ENCODE measurements around the gene CDH5. TPM values are rescaled to one million over a fixed set of nuclear protein-coding genes. Genes with fewer than 3 reads are reported as not detected.

The CDH5 gene
- total and polyA plus RNA-seq, 2 experiments from 2014 or later: not detected

DNA sequence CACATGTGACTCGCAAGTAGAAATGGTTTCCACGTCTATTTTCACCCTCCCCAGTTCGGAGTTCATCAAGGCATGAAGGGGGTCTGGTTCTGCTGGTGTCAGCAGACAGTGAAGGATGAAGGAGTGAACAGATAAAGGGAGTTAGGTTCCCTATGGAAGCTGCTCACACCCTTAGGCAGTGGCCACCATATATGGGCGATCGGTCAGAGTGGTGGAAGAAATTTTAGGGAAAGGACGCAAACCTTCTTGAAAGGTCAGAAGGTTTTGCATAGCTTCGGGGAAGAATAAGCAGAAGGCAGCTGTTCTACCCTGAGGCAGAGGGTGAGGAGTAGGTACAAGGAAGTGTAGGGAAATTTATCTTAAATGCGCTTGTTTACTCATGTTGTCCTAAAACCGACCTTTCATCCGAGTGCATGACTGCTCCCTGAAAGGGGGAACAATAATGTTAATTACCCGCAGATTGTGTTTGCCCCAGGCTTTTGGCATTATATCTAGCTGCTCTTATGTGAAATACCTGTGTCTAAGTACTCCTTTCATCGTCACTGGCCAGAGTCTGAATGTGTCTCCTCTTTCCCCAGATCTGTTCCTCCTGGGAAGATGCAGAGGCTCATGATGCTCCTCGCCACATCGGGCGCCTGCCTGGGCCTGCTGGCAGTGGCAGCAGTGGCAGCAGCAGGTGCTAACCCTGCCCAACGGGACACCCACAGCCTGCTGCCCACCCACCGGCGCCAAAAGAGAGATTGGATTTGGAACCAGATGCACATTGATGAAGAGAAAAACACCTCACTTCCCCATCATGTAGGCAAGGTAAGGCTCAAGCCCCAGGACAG, 12.5 kb downstream of the CDH5 start:
- no peaks in the 10 kb centered on the region for H3K9me3 ChIP-seq (ENCODE audit: low read depth)
- H3K9ac ChIP-seq: no peak overlapping the region
- no peak for DNase-seq
- H4K20me1 ChIP-seq (ENCODE audit: insufficient read depth): no peaks in the 10 kb centered on the region
- H3K9me2 ChIP-seq (ENCODE audit: insufficient read depth): no peaks in the 10 kb centered on the region
- no peak overlapping the region for H3K4me2 ChIP-seq (ENCODE audit: unreplicated experiment)
- H3K27me3 ChIP-seq (replicated peaks; ENCODE audit: insufficient read depth): peaks cover 13% of the 10 kb centered on the region; the same call in 1 of the 2 replicates
- no peaks in the 10 kb centered on the region for H3K79me2 ChIP-seq (ENCODE audit: insufficient read depth)
- H3K36me3 ChIP-seq (ENCODE audit: low read depth): no peaks in the 10 kb centered on the region
- 79 to 83% methylated on average over 18 of the region's 18 CpGs for WGBS, 2 experiments (ENCODE audit: low coverage in 1 of 2, low lambda C conversion rate in 2 of 2, missing lambda C conversion rate in 2 of 2)
- H2AFZ ChIP-seq: no peak overlapping the region
- H3K4me1 ChIP-seq (ENCODE audit: insufficient read depth): peaks cover 10% of the 10 kb centered on the region; the same call in 1 of the 2 replicates
- H3K4me3 ChIP-seq: no peak overlapping the region
- in situ Hi-C loops (cut with MboI): no loop called here
- TF ChIP-seq EZH2phosphoT487 (IDR thresholded peaks at IDR 0.05; ENCODE audit: insufficient read depth, low read depth) (no peak), EZH2 (IDR thresholded peaks at IDR 0.05; ENCODE audit: insufficient read depth, poor library complexity, severe bottlenecking) (no peak)
- no peak overlapping the region for H3K27ac ChIP-seq
- H3F3A ChIP-seq (ENCODE audit: insufficient read depth): no peaks in the 10 kb centered on the region

DNA sequence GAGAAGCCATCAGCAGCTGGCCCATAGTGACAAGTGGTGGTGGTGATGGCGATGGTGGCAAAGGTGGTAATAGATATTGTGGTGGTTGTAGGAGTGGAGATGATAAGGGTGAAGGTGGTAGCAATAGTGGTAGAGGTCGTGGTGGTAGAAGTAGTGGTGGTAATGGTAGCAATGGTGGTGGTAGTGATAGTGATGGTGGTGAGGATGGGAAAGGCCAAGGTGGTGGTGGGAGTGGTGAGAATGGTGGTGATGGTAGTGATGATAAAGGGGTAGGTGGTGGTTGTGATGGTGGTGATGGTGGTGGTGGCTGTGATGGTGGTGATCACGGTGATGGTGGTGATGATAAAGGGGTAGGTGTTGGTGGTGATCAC, 13.1 kb downstream of the CDH5 start:
- Histone ChIP-seq H3K9me2 (ENCODE audit: insufficient read depth) (no peaks in the 10 kb centered on the region), H3F3A (ENCODE audit: insufficient read depth) (no peaks in the 10 kb centered on the region), H3K4me3 (no peak overlapping the region), H3K4me2 (ENCODE audit: unreplicated experiment) (no peak overlapping the region), H3K27ac (no peak overlapping the region), H4K20me1 (ENCODE audit: insufficient read depth) (no peaks in the 10 kb centered on the region), H3K36me3 (ENCODE audit: low read depth) (no peaks in the 10 kb centered on the region), H3K4me1 (ENCODE audit: insufficient read depth) (peaks cover 10% of the 10 kb centered on the region; the same call in 1 of the 2 replicates), H2AFZ (no peak overlapping the region), H3K9ac (no peak overlapping the region), H3K27me3 (replicated peaks; ENCODE audit: insufficient read depth) (peaks cover 13% of the 10 kb centered on the region; the same call in 1 of the 2 replicates), H3K9me3 (ENCODE audit: low read depth) (no peaks in the 10 kb centered on the region), H3K79me2 (ENCODE audit: insufficient read depth) (no peaks in the 10 kb centered on the region)
- in situ Hi-C loops (cut with MboI): no loop called here
- TF ChIP-seq EZH2 (IDR thresholded peaks at IDR 0.05; ENCODE audit: insufficient read depth, poor library complexity, severe bottlenecking) (no peak), EZH2phosphoT487 (IDR thresholded peaks at IDR 0.05; ENCODE audit: insufficient read depth, low read depth) (no peak)
- DNase-seq: no peak
- WGBS, 2 experiments (ENCODE audit: low coverage in 1 of 2, low lambda C conversion rate in 2 of 2, missing lambda C conversion rate in 2 of 2): 52 to 64% methylated on average over 3 of the region's 3 CpGs

DNA sequence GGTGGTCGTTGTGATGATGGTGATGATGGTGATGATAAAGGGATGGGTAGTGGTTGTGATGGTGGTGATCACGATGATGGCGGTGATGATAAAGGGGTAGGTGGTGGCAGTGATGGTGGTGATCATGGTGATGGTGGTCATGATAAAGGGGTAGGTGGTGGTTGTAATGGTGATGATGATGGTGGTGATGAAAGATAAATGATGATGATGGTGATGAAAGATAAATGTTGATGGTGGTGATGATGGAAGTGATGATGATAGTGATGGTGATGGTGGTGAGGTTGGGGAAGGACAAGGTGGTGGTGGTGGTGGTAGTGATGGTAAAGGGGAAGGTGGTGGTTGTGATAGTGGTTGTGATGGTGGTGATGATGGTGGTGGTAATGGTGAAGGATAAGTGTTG, 13.9 kb downstream of the CDH5 start:
- H3K9me3 ChIP-seq (ENCODE audit: low read depth): no peaks in the 10 kb centered on the region
- no peaks in the 10 kb centered on the region for H3K9me2 ChIP-seq (ENCODE audit: insufficient read depth)
- DNase-seq: no peak
- H3F3A ChIP-seq (ENCODE audit: insufficient read depth): no peaks in the 10 kb centered on the region
- no peak overlapping the region for H3K4me3 ChIP-seq
- no peaks in the 10 kb centered on the region for H3K36me3 ChIP-seq (ENCODE audit: low read depth)
- no peaks in the 10 kb centered on the region for H3K79me2 ChIP-seq (ENCODE audit: insufficient read depth)
- no peak overlapping the region for H3K27ac ChIP-seq
- H3K4me1 ChIP-seq (ENCODE audit: insufficient read depth): peaks cover 10% of the 10 kb centered on the region; the same call in 1 of the 2 replicates
- in situ Hi-C loops (cut with MboI): no loop called here
- no peaks in the 10 kb centered on the region for H4K20me1 ChIP-seq (ENCODE audit: insufficient read depth)
- H3K27me3 ChIP-seq (replicated peaks; ENCODE audit: insufficient read depth): peaks cover 13% of the 10 kb centered on the region
- 50 to 54% methylated on average over 3 of the region's 3 CpGs for WGBS, 2 experiments (ENCODE audit: low coverage in 1 of 2, low lambda C conversion rate in 2 of 2, missing lambda C conversion rate in 2 of 2)
- no peak overlapping the region for H3K4me2 ChIP-seq (ENCODE audit: unreplicated experiment)
- TF ChIP-seq EZH2phosphoT487 (IDR thresholded peaks at IDR 0.05; ENCODE audit: insufficient read depth, low read depth): no peak
- no peak for TF ChIP-seq EZH2 (IDR thresholded peaks at IDR 0.05; ENCODE audit: insufficient read depth, poor library complexity, severe bottlenecking)
- no peak overlapping the region for H3K9ac ChIP-seq
- H2AFZ ChIP-seq: no peak overlapping the region

DNA sequence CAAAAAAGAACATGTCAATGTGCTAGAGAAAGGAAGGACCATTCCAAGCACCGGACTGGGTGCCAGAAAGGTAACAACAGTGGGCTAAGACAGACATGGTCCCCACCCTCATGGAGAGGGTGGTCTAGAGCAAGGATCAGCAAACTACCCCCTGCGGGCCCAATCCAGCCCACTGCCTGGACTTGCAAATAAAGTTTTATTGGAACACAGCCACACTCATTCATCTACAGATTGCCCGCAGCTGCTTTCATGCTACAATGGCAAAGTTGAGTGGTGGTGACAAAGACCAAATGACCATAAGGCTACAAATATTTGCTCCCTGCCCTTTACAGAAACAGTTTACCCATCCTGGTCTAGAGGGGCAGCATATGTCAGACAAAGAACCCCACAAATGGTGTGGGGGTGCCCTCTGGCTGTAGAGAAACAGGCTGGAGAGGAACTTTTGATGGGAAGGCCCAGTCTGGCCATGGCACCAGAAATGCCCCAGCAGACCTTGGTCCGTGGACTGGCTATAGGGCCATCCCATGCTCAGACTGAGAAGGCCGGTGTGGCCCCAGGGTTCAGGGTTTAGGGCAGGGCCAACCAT, 15.2 kb downstream of the CDH5 start:
- Histone ChIP-seq H3K27me3 (replicated peaks; ENCODE audit: insufficient read depth) (peaks cover 13% of the 10 kb centered on the region), H3K4me2 (ENCODE audit: unreplicated experiment) (no peak overlapping the region), H3K36me3 (ENCODE audit: low read depth) (no peaks in the 10 kb centered on the region), H3K9me3 (ENCODE audit: low read depth) (no peaks in the 10 kb centered on the region), H3K4me3 (no peak overlapping the region), H3K4me1 (ENCODE audit: insufficient read depth) (peaks cover 10% of the 10 kb centered on the region; the same call in 1 of the 2 replicates), H3F3A (ENCODE audit: insufficient read depth) (no peaks in the 10 kb centered on the region), H4K20me1 (ENCODE audit: insufficient read depth) (no peaks in the 10 kb centered on the region), H3K79me2 (ENCODE audit: insufficient read depth) (no peaks in the 10 kb centered on the region), H2AFZ (no peak overlapping the region), H3K27ac (no peak overlapping the region), H3K9ac (no peak overlapping the region), H3K9me2 (ENCODE audit: insufficient read depth) (no peaks in the 10 kb centered on the region)
- in situ Hi-C loops (cut with MboI): no loop called here
- TF ChIP-seq EZH2 (IDR thresholded peaks at IDR 0.05; ENCODE audit: insufficient read depth, poor library complexity, severe bottlenecking): no peak
- TF ChIP-seq EZH2phosphoT487 (IDR thresholded peaks at IDR 0.05; ENCODE audit: insufficient read depth, low read depth): no peak
- DNase-seq: no peak
- 52 to 57% methylated on average over 5 of the region's 5 CpGs for WGBS, 2 experiments (ENCODE audit: low coverage in 1 of 2, low lambda C conversion rate in 2 of 2, missing lambda C conversion rate in 2 of 2)
